SK-N-SH (cell line): Measurements from ENCODE around the gene TAF11L8. TPM values are rescaled to one million over a fixed set of nuclear protein-coding genes. Genes with fewer than 3 reads are reported as not detected.

Experiments used
- CTCF ChIA-PET: fragments of 300-600, 350-600 bp; formaldehyde crosslinking; extraction: SDS; loops from one replicate; lab custom pipeline; 2021; lab: Yijun Ruan, JAX
- POLR2A ChIA-PET: fragments of 350-600 bp; sonication (Branson Sonifier 250); formaldehyde crosslinking; extraction: SDS; loops from one replicate; lab custom pipeline; 2020; ENCODE audit warnings: antibody characterized with exemption, inconsistent platforms; lab: Yijun Ruan, JAX
- DNase-seq: peaks from one replicate; pipeline ENCODE4 v3.0.0; 2012
- H2AFZ ChIP-seq: fragments of 200-600 bp; sonication (generic); 2 replicates; pipeline ENCODE4 v1.8.1; 2016; ENCODE audit warnings: antibody characterized with exemption, mild to moderate bottlenecking, low read depth
- H3F3A ChIP-seq: fragments of 200-600 bp; sonication (generic); replicated peaks from 2 replicates; pipeline ENCODE3; 2016; ENCODE audit warnings: antibody characterized with exemption, mild to moderate bottlenecking; ENCODE audit not compliant: insufficient read depth
- H3K27ac ChIP-seq, 2 experiments: fragments of 200-500 bp in 1 of 2; fragments of 200-600 bp in 1 of 2; sonication (Bioruptor generic) in 1 of 2; sonication (generic), shearing (Covaris generic) in 1 of 2; 2 replicates each; pipeline versions ENCODE4 v1.5.1 to v1.6.1; 2014 to 2016; ENCODE audit warnings: low read depth in 2 of 2, inconsistent platforms in 1 of 2, low read length in 1 of 2, mild to moderate bottlenecking in 1 of 2, mixed read lengths in 1 of 2
- H3K27me3 ChIP-seq: fragments of 200-600 bp; sonication (generic), shearing (Covaris generic); 2 replicates; pipeline ENCODE4 v1.6.1; 2016; ENCODE audit warnings: mixed run types; ENCODE audit not compliant: insufficient read depth
- H3K36me3 ChIP-seq, 2 experiments: fragments of 200-500 bp in 1 of 2; fragments of 200-600 bp in 1 of 2; sonication (Bioruptor generic) in 1 of 2; sonication (generic) in 1 of 2; replicated peaks in 1 of 2; 2 replicates each; pipeline versions ENCODE3 to v1.5.1; 2014 to 2016; ENCODE audit warnings: low read length in 1 of 2, mild to moderate bottlenecking in 1 of 2; ENCODE audit not compliant: insufficient read depth in 2 of 2, control insufficient read depth in 1 of 2
- H3K4me1 ChIP-seq, 2 experiments: fragments of 200-500 bp in 1 of 2; fragments of 200-600 bp in 1 of 2; sonication (Bioruptor generic) in 1 of 2; sonication (generic), shearing (Covaris generic) in 1 of 2; 2 replicates each; pipeline versions ENCODE4 v1.5.1 to v1.6.1; 2014 to 2016; ENCODE audit warnings: low read depth in 1 of 2, low read length in 1 of 2, mixed run types in 1 of 2; ENCODE audit not compliant: insufficient read depth in 2 of 2, control insufficient read depth in 1 of 2
- H3K4me2 ChIP-seq: fragments of 200-600 bp; sonication (generic), shearing (Covaris generic); 2 replicates; pipeline ENCODE4 v1.6.1; 2017; ENCODE audit warnings: mixed run types
- H3K4me3 ChIP-seq, 2 experiments: fragments of 200-500 bp in 1 of 2; fragments of 200-600 bp in 1 of 2; sonication (Bioruptor generic) in 1 of 2; sonication (generic), shearing (Covaris generic) in 1 of 2; 2 replicates each; pipeline versions ENCODE4 v1.5.1 to v1.8.1; 2014 to 2016; ENCODE audit warnings: low read depth in 2 of 2, inconsistent platforms in 1 of 2, low read length in 1 of 2, mild to moderate bottlenecking in 1 of 2, mixed read lengths in 1 of 2, moderate library complexity in 1 of 2
- H3K79me2 ChIP-seq: fragments of 200-600 bp; sonication (generic); 2 replicates; pipeline ENCODE4 v1.8.1; 2017; ENCODE audit warnings: mild to moderate bottlenecking; ENCODE audit not compliant: insufficient read depth
- H3K9ac ChIP-seq: fragments of 200-600 bp; sonication (generic); 2 replicates; pipeline ENCODE4 v1.6.1; 2017; ENCODE audit warnings: mixed run types
- H3K9me2 ChIP-seq: fragments of 200-600 bp; sonication (generic); 2 replicates; pipeline ENCODE4 v1.6.1; 2017; ENCODE audit warnings: mixed run types
- H3K9me3 ChIP-seq: fragments of 200-600 bp; sonication (generic); 2 replicates; pipeline ENCODE4 v1.6.1; 2017; ENCODE audit warnings: mixed run types, mild to moderate bottlenecking, moderate library complexity
- H4K20me1 ChIP-seq: fragments of 200-600 bp; sonication (generic); 2 replicates; pipeline ENCODE4 v1.6.1; 2017; ENCODE audit warnings: mild to moderate bottlenecking, mixed run types; ENCODE audit not compliant: insufficient read depth
- ELF1 ChIP-seq: IDR thresholded peaks from 2 replicates; pipeline ENCODE4 v1.4.0; 2012
- EP300 ChIP-seq, 2 experiments: IDR thresholded peaks; 2 replicates each; pipeline versions ENCODE4 v1.4.0 to v1.6.1; 2012; ENCODE audit warnings: borderline replicate concordance in 1 of 2, low read depth in 1 of 2, low read length in 1 of 2
- EZH2phosphoT487 ChIP-seq: fragments of 200-600 bp; sonication (generic); IDR thresholded peaks from 2 replicates; pipeline ENCODE4 v1.6.1; 2017; ENCODE audit warnings: low read depth, mixed run types, mild to moderate bottlenecking, antibody characterized with exemption, moderate library complexity, borderline replicate concordance
- FOSL2 ChIP-seq: IDR thresholded peaks from 2 replicates; pipeline ENCODE4 v1.4.0; 2012; ENCODE audit warnings: low read depth, mild to moderate bottlenecking, moderate library complexity, borderline replicate concordance
- FOXM1 ChIP-seq: IDR thresholded peaks from 2 replicates; pipeline ENCODE4 v1.4.0; 2012; ENCODE audit warnings: low read depth, mild to moderate bottlenecking
- GABPA ChIP-seq: IDR thresholded peaks from 2 replicates; pipeline ENCODE4 v1.4.0; 2012; ENCODE audit warnings: low read depth, mild to moderate bottlenecking
- JUND ChIP-seq: IDR thresholded peaks from 2 replicates; pipeline ENCODE4 v1.4.0; 2012
- MXI1 ChIP-seq: IDR thresholded peaks from 2 replicates; pipeline ENCODE4 v1.6.1; 2012; ENCODE audit warnings: mild to moderate bottlenecking, low read depth, low read length, improper control_type of control experiment
- NRF1 ChIP-seq: IDR thresholded peaks from 2 replicates; pipeline ENCODE4 v1.6.1; 2012; ENCODE audit warnings: low read depth, mild to moderate bottlenecking, low read length
- POLR2AphosphoS5 ChIP-seq: IDR thresholded peaks from 2 replicates; pipeline ENCODE4 v1.6.1; 2012; ENCODE audit warnings: low read depth, low read length
- RCOR1 ChIP-seq: fragments of 150-350 bp; IDR thresholded peaks from 2 replicates; pipeline ENCODE4 v1.6.1; 2017; ENCODE audit warnings: antibody characterized with exemption, low read length
- RFX5 ChIP-seq: IDR thresholded peaks from 2 replicates; pipeline ENCODE4 v1.6.1; 2012; ENCODE audit warnings: mild to moderate bottlenecking, improper control_type of control experiment, low read length
- RXRA ChIP-seq: IDR thresholded peaks from 2 replicates; pipeline ENCODE4 v1.4.0; 2012; ENCODE audit warnings: low read depth, mild to moderate bottlenecking, borderline replicate concordance
- TCF12 ChIP-seq: IDR thresholded peaks from 2 replicates; pipeline ENCODE4 v1.4.0; 2012
- USF1 ChIP-seq: IDR thresholded peaks from 2 replicates; pipeline ENCODE4 v1.4.0; 2012; ENCODE audit warnings: low read depth, borderline replicate concordance
- WGBS: methylation state at CpG from one replicate; pipeline ENCODE4 v1.1.6; 2017; ENCODE audit warnings: low lambda C conversion rate; 5-methylcytosine and 5-hydroxymethylcytosine counted together
- polyA plus RNA-seq, 3 experiments: library from polyadenylated mRNA; depleted of rRNA; stranded (reverse); fragments of >200 nt; gene quantifications; 2 replicates each; pipeline ENCODE4 v1.2.3, GENCODE V29; 2012
- TF ChIP-seq, protein P1 (sequence below): IDR thresholded peaks from 2 replicates; pipeline ENCODE4 v1.6.1; 2012; ENCODE audit warnings: mild to moderate bottlenecking, low read depth, low read length, moderate library complexity
- TF ChIP-seq, protein P2 (sequence below): fragments of 150-350 bp; IDR thresholded peaks from 2 replicates; pipeline ENCODE4 v1.6.1; 2017; ENCODE audit warnings: antibody characterized with exemption, low read length, low read depth, borderline replicate concordance
- TF ChIP-seq, protein P3 (sequence below): fragments of 150-350 bp; IDR thresholded peaks from 2 replicates; pipeline ENCODE4 v1.6.1; 2016; ENCODE audit warnings: mild to moderate bottlenecking, low read depth, low read length

TAF11L8 gene
- polyA plus RNA-seq, 1 of the 3 experiments (the other 2 are of a cell fraction) = not detected

GRCh38 chr5:17619354-17619753 lies 28.6 kb upstream of the TAF11L8 start:
- Histone ChIP-seq H3K27me3 (no peaks in the 10 kb centered on the region), H3K36me3 (no peaks in the 10 kb centered on the region), H3K4me3 (no peak overlapping the region), H3K9ac (no peak overlapping the region), H3K27ac (no peak overlapping the region)
- no peak for DNase-seq
- 38% methylated on average over 3 of the region's 3 CpGs for WGBS
- TF ChIP-seq TCF12 = no peak
- TF ChIP-seq, protein P1, sequence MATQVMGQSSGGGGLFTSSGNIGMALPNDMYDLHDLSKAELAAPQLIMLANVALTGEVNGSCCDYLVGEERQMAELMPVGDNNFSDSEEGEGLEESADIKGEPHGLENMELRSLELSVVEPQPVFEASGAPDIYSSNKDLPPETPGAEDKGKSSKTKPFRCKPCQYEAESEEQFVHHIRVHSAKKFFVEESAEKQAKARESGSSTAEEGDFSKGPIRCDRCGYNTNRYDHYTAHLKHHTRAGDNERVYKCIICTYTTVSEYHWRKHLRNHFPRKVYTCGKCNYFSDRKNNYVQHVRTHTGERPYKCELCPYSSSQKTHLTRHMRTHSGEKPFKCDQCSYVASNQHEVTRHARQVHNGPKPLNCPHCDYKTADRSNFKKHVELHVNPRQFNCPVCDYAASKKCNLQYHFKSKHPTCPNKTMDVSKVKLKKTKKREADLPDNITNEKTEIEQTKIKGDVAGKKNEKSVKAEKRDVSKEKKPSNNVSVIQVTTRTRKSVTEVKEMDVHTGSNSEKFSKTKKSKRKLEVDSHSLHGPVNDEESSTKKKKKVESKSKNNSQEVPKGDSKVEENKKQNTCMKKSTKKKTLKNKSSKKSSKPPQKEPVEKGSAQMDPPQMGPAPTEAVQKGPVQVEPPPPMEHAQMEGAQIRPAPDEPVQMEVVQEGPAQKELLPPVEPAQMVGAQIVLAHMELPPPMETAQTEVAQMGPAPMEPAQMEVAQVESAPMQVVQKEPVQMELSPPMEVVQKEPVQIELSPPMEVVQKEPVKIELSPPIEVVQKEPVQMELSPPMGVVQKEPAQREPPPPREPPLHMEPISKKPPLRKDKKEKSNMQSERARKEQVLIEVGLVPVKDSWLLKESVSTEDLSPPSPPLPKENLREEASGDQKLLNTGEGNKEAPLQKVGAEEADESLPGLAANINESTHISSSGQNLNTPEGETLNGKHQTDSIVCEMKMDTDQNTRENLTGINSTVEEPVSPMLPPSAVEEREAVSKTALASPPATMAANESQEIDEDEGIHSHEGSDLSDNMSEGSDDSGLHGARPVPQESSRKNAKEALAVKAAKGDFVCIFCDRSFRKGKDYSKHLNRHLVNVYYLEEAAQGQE = no peak
- no peak for TF ChIP-seq FOSL2
- no peak for TF ChIP-seq NRF1
- TF ChIP-seq RXRA = no peak
- no peak for TF ChIP-seq FOXM1
- TF ChIP-seq, protein P2, sequence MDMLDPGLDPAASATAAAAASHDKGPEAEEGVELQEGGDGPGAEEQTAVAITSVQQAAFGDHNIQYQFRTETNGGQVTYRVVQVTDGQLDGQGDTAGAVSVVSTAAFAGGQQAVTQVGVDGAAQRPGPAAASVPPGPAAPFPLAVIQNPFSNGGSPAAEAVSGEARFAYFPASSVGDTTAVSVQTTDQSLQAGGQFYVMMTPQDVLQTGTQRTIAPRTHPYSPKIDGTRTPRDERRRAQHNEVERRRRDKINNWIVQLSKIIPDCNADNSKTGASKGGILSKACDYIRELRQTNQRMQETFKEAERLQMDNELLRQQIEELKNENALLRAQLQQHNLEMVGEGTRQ = no peak
- no peak for TF ChIP-seq MXI1
- TF ChIP-seq EZH2phosphoT487 = no peak
- no peak for TF ChIP-seq GABPA
- TF ChIP-seq, protein P3, sequence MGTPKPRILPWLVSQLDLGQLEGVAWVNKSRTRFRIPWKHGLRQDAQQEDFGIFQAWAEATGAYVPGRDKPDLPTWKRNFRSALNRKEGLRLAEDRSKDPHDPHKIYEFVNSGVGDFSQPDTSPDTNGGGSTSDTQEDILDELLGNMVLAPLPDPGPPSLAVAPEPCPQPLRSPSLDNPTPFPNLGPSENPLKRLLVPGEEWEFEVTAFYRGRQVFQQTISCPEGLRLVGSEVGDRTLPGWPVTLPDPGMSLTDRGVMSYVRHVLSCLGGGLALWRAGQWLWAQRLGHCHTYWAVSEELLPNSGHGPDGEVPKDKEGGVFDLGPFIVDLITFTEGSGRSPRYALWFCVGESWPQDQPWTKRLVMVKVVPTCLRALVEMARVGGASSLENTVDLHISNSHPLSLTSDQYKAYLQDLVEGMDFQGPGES = no peak
- no peak for TF ChIP-seq EP300 (IDR thresholded peaks at IDR 0.05; ENCODE audit: borderline replicate concordance in 1 of 2, low read depth in 1 of 2, low read length in 1 of 2)
- TF ChIP-seq ELF1 = no peak
- TF ChIP-seq POLR2AphosphoS5 = no peak
- TF ChIP-seq USF1 = no peak
- TF ChIP-seq RFX5 = no peak
- TF ChIP-seq RCOR1 = no peak
- TF ChIP-seq JUND = no peak
- TF ChIP-seq, all 33 proteins: peak for 0
- Histone ChIP-seq H3K4me1 (no peaks in the 10 kb centered on the region), H4K20me1 (no peaks in the 10 kb centered on the region), H3K79me2 (no peaks in the 10 kb centered on the region), H2AFZ (no peak overlapping the region), H3F3A (no peaks in the 10 kb centered on the region), H3K9me2 (no peaks in the 10 kb centered on the region), H3K9me3 (no peaks in the 10 kb centered on the region), H3K4me2 (no peak overlapping the region)
- CTCF ChIA-PET = no interaction called here
- POLR2A ChIA-PET = no interaction called here
